Gastrocnemius medialis (tissue), 4 donors: ENCODE data around the gene TP53RK. TPM values are rescaled to one million over a fixed set of nuclear protein-coding genes. Genes with fewer than 3 reads are reported as not detected.
A peak's percentile ranks its signal among the peaks of the same experiment; 100 is the strongest.

Experiments used
- ATAC-seq, 2 donors: fragments of 150-250 bp; one replicate each; pipeline ENCODE4 v1.9.1; 2016
- DNase-seq, 2 donors: peaks; one replicate each; pipeline ENCODE4 v3.0.0-alpha.2; 2019
- H3K27ac ChIP-seq, 4 donors: fragments of 200-600 bp; sonication (generic); 1 replicate in 1 of 4; 2 replicates in 3 of 4; pipeline ENCODE4 v1.5.1; 2016 to 2018; ENCODE audit warnings: mild to moderate bottlenecking in 2 of 4, moderate library complexity in 1 of 4
- H3K27me3 ChIP-seq, 3 donors: fragments of 200-600 bp; sonication (generic) in 2 of 3; 1 replicate in 1 of 3; 2 replicates in 2 of 3; pipeline versions ENCODE4 v1.5.1 to v1.6.0; 2016 to 2019; ENCODE audit warnings: mild to moderate bottlenecking in 1 of 3, moderate library complexity in 1 of 3
- H3K36me3 ChIP-seq, 2 donors: fragments of 200-600 bp; sonication (generic) in 1 of 2; one replicate each; pipeline ENCODE4 v1.5.1; 2017 to 2018
- H3K4me1 ChIP-seq, 2 donors: fragments of 200-600 bp; sonication (generic) in 1 of 2; one replicate each; pipeline ENCODE4 v1.5.1; 2016 to 2017; ENCODE audit warnings: mild to moderate bottlenecking in 2 of 2
- H3K4me3 ChIP-seq, 4 donors: fragments of 200-600 bp; sonication (generic) in 3 of 4; 1 replicate in 1 of 4; 2 replicates in 3 of 4; pipeline ENCODE4 v1.5.1; 2016 to 2019; ENCODE audit warnings: mild to moderate bottlenecking in 2 of 4
- H3K9me3 ChIP-seq, 3 donors: fragments of 200-600 bp; sonication (generic) in 2 of 3; 1 replicate in 1 of 3; 2 replicates in 2 of 3; pipeline ENCODE4 v1.5.1; 2016 to 2019
- POLR2A ChIP-seq, 2 donors: fragments of 450-650 bp; IDR thresholded peaks; one replicate each; pipeline ENCODE4 v1.6.1; 2017; ENCODE audit warnings: antibody characterized with exemption in 2 of 2, mild to moderate bottlenecking in 2 of 2, moderate library complexity in 2 of 2
- in situ Hi-C, 4 donors: fragments of 200-750 bp; cut with MboI; loops; one replicate each; pipeline versions ENCODE4 v1.15.0 to v1.8.0; 2017; ENCODE audit warnings: low sequenced_read_pairs in 4 of 4
- intact Hi-C: fragments of 100-400 bp; cut with DNase I; formaldehyde crosslinking; loops from one replicate; pipeline ENCODE4 v1.15.1; 2023; ENCODE audit warnings: low total_unique reads
- total RNA-seq, 4 donors: library from RNA; depleted of rRNA; stranded (reverse); fragments of >200 nt; gene quantifications; one replicate each; pipeline versions ENCODE4 v1.1.0 to v1.2.3, GENCODE V29; 2016
- TF ChIP-seq, protein P1 (sequence below), 5 experiments: fragments of 450-650 bp in 3 of 5; fragments of 200-600 bp in 2 of 5; sonication (generic) in 2 of 5; IDR thresholded peaks in 4 of 5; conservative IDR thresholded peaks in 1 of 5; 1 replicate in 4 of 5; 2 replicates in 1 of 5; pipeline ENCODE4 v1.5.1; 2016 to 2019; ENCODE audit warnings: antibody characterized with exemption in 5 of 5, mild to moderate bottlenecking in 3 of 5, moderate library complexity in 3 of 5

Gene TP53RK
- total RNA-seq, 4 donors from 2014 or later = 8.3 to 17.7 (median 10.9) TPM

DNA sequence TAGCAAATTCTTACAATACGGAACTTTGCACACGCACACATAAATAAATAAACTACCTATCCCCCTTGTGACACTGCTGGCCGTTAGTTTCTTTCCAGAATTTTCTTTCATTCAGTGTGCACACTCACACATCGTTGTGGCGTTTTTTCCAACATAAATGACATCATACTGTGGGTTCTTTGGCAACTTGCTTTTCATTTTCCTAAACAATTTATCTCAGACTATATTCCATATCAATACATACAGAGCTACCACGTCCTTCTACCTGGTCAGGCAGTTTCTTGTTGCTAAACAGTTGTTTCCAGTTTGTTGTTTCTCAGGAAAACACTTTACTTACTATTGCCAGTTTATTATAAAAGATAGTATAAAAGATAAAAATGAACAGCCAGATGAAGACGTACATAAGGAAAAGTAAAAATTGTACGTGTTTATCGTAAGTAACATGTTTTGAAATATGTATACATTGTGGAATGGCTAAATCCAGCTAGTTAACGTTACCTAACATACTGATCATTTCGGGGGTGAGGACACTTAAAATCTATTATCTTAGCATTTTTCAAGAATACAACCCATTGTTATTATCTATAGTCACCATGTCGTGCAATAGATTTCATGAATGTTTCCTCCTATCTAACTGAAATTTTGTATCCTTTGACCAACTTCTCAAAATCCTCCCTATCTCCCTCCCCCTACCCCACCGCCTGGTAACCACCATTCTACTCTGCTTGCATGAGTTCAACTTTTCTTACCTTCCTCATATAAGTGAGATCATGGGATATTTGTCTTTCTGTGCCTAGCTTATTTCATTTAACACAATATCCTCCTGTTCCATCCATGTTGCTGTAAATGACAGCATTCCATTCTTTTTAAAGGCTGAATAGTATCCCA lies 1.2 kb upstream of the TP53RK start:
- no peaks in the 10 kb centered on the region for H3K36me3 ChIP-seq
- peak overlapping the region; percentile 73 to 93 (median 80) for H3K4me3 ChIP-seq
- no peaks in the 10 kb centered on the region for H3K27me3 ChIP-seq
- peak overlapping the region; percentile 86 to 97 (median 92) for H3K27ac ChIP-seq
- in situ Hi-C loops = no loop called here
- ATAC-seq (no peak), DNase-seq (no peak)
- H3K4me1 ChIP-seq = peaks cover 25 to 28% of the 10 kb centered on the region in 2 donors
- intact Hi-C loops = no loop called here
- H3K9me3 ChIP-seq = no peaks in the 10 kb centered on the region
- TF ChIP-seq POLR2A (IDR thresholded peaks at IDR 0.05) = no peak
- TF ChIP-seq, protein P1, sequence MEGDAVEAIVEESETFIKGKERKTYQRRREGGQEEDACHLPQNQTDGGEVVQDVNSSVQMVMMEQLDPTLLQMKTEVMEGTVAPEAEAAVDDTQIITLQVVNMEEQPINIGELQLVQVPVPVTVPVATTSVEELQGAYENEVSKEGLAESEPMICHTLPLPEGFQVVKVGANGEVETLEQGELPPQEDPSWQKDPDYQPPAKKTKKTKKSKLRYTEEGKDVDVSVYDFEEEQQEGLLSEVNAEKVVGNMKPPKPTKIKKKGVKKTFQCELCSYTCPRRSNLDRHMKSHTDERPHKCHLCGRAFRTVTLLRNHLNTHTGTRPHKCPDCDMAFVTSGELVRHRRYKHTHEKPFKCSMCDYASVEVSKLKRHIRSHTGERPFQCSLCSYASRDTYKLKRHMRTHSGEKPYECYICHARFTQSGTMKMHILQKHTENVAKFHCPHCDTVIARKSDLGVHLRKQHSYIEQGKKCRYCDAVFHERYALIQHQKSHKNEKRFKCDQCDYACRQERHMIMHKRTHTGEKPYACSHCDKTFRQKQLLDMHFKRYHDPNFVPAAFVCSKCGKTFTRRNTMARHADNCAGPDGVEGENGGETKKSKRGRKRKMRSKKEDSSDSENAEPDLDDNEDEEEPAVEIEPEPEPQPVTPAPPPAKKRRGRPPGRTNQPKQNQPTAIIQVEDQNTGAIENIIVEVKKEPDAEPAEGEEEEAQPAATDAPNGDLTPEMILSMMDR (IDR thresholded peaks at IDR 0.05 in 4 of 5, conservative IDR thresholded peaks at IDR 0.05 in 1 of 5) = no peak

DNA sequence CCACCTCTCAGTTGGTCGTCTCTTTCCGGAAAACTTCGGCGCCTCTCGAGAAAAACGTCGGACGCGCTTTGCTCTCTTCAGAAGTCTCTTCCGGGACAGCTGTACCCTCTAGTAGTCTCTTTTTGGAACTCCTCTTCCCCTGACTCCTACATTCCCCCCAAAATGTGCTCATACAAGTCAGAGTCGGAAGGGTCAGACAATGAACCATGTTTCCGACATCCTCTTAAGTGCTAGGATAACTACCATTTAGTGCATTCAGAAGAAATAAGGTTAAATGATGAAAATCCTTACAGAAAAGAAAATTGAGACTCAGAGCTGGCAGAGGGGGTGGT lies 476 bp upstream of the TP53RK start:
- Histone ChIP-seq H3K36me3 (no peaks in the 10 kb centered on the region), H3K9me3 (no peaks in the 10 kb centered on the region), H3K4me3 (peak overlapping the region; percentile 73 to 93 (median 80)), H3K27me3 (no peaks in the 10 kb centered on the region), H3K4me1 (peaks cover 28 to 33% of the 10 kb centered on the region in 2 donors), H3K27ac (peak overlapping the region; percentile 86 to 97 (median 92))
- intact Hi-C loops (no loop called here), in situ Hi-C loops (no loop called here)
- no peak for TF ChIP-seq POLR2A (IDR thresholded peaks at IDR 0.05)
- TF ChIP-seq, protein P1 (IDR thresholded peaks at IDR 0.05 in 4 of 5, conservative IDR thresholded peaks at IDR 0.05 in 1 of 5) = no peak
- ATAC-seq (no peak), DNase-seq (no peak)

DNA sequence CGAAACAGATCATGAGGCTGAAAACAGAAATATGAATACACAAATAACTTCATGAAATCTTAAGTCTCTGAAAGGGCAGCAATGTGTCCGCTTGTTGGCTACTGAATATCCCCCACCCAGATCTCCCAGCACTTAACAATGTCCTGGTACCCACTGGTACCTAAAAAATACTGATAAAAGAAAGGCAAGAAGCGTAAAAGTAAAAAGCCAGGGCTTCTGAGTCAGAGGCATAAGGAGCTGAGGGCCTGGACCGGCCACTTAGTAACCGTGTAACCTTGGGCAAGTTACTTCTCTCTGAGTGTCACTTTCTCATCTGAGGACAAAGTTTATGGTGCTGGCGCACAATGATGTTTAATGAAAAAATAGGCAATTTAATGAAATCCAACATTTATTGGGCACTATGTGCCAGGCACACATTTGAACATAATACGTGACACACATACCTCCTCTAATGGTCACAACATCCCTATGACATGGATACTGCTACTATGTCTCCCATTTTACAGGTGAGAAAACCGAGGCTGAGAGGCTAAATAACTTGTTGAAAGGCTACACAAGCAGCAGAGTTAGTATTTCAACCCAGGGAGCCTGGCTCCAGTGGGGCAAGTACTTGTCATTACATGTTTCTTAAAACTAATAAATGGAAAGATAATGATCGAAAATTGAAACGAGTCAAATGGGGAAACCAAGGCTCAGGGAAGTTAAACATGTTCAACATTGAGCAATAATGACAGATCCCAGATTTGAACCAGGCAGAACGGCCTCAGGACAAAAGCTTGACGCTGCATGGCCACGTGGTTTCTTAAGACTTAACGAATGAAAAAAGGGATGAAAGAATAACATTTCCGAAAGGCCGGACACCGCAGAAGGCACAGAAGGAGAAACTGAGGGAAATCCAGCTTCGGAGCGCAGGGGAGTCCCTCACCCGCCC lies 828 bp downstream of the TP53RK start:
- intact Hi-C loops (no loop called here), in situ Hi-C loops (no loop called here)
- DNase-seq (no peak), ATAC-seq (peak; percentile 1 to 13)
- Histone ChIP-seq H3K4me3 (peak overlapping the region; percentile 73 to 93 (median 80)), H3K36me3 (no peaks in the 10 kb centered on the region), H3K27ac (peak overlapping the region; percentile 86 to 97 (median 92)), H3K4me1 (peaks cover 33 to 36% of the 10 kb centered on the region in 2 donors), H3K27me3 (no peaks in the 10 kb centered on the region), H3K9me3 (no peaks in the 10 kb centered on the region)
- TF ChIP-seq, protein P1 (IDR thresholded peaks at IDR 0.05 in 4 of 5, conservative IDR thresholded peaks at IDR 0.05 in 1 of 5) = no peak

DNA sequence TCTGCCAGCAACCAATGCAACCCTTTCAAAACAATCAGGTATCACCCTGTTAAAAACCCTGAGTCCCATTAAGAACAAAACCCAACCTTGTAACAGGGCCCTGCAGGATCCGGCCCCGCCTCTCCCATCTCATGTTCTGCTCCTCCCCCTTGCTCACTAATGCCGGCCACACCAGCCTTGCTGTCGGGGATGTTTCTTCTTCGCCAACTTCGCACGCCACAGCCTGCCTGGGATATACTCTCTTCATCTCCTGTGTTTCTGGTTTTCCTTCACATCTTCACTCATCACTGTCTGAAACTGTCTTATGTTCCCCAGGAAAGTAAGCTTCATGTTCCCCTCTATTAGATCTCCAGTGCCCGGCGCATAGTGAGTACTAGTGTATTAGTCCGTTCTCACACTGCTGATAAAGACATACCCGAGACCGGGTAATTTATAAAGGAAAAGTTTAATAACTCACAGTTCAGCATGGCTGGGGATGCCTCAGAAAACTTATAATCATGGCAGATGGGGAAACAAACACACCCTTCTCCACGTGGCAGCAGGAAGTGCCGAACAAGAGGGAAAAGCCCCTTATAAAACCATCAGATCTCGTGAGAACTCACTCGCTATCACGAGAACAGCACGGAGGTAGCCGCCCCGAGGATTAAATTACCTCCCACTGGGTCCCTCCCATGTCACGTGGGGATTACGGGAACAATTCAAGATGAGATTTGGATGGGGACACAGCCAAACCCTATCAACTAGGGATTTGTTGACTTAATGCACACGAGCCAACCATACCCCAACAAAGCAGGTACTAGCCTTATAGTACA lies 5.1 kb downstream of the TP53RK start:
- H3K27ac ChIP-seq = no peak overlapping the region
- peaks cover 34 to 40% of the 10 kb centered on the region in 2 donors for H3K4me1 ChIP-seq
- no peak for TF ChIP-seq POLR2A (IDR thresholded peaks at IDR 0.05)
- TF ChIP-seq, protein P1 (IDR thresholded peaks at IDR 0.05 in 4 of 5, conservative IDR thresholded peaks at IDR 0.05 in 1 of 5) = no peak
- ATAC-seq (peak; percentile 32 to 37), DNase-seq (no peak)
- intact Hi-C loops = no loop called here
- in situ Hi-C loops = no loop called here
- H3K36me3 ChIP-seq = no peaks in the 10 kb centered on the region
- H3K9me3 ChIP-seq = no peaks in the 10 kb centered on the region
- H3K4me3 ChIP-seq = peak overlapping the region in 2 of 4 donors; percentile 8 to 13
- no peaks in the 10 kb centered on the region for H3K27me3 ChIP-seq
